ENCODE data around the gene COL8A1.

- TF ChIP-seq CREB1 (IDR thresholded peaks at IDR 0.05; ENCODE audit: low read depth): no peak
- no peak for TF ChIP-seq NFIC (IDR thresholded peaks at IDR 0.05)
- no peak for TF ChIP-seq USF1 (IDR thresholded peaks at IDR 0.05)
- no peak for TF ChIP-seq TCF12 (IDR thresholded peaks at IDR 0.05; ENCODE audit: low read depth)
- TF ChIP-seq FOXM1 (IDR thresholded peaks at IDR 0.05; ENCODE audit: borderline replicate concordance, low read depth): no peak
- no peak for TF ChIP-seq RAD21 (IDR thresholded peaks at IDR 0.05; ENCODE audit: low read depth)
- TF ChIP-seq, protein P1, sequence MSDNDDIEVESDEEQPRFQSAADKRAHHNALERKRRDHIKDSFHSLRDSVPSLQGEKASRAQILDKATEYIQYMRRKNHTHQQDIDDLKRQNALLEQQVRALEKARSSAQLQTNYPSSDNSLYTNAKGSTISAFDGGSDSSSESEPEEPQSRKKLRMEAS (IDR thresholded peaks at IDR 0.05): no peak
- no peak for TF ChIP-seq REST (IDR thresholded peaks at IDR 0.05; ENCODE audit: low read depth)
- no peak for TF ChIP-seq EP300 (IDR thresholded peaks at IDR 0.05; ENCODE audit: borderline replicate concordance)
- TF ChIP-seq TAF1 (IDR thresholded peaks at IDR 0.05; ENCODE audit: low read depth): no peak
- TF ChIP-seq CEBPB (IDR thresholded peaks at IDR 0.05): no peak
- no peak for TF ChIP-seq ZBTB7A (IDR thresholded peaks at IDR 0.05; ENCODE audit: low read depth)
- no peak for TF ChIP-seq TEAD4 (IDR thresholded peaks at IDR 0.05)
These were observed 12.0 kb upstream of the COL8A1 start for GRCh38 chr3:99626417-99626788.
